Fibroblast of pulmonary artery (primary cell): ENCODE results near the gene UBE2J2.

Source experiments
- DNase-seq: peaks from one replicate; pipeline ENCODE4 v3.0.0-alpha.2; 2010; ENCODE audit warnings: low read depth
- H3K4me3 ChIP-seq: replicated peaks from 2 replicates; pipeline ENCODE4 v1.5.1; 2011; ENCODE audit warnings: low read depth, mild to moderate bottlenecking, control low read depth, low read length, moderate library complexity
- CTCF ChIP-seq: IDR thresholded peaks from 2 replicates; pipeline ENCODE4 v1.5.1; 2011; ENCODE audit warnings: mild to moderate bottlenecking, control low read depth, low read length, inconsistent platforms; ENCODE audit errors: missing control alignments

Gene UBE2J2

GRCh38 chr1:1313500-1314236 is 40.0 kb upstream of the UBE2J2 start:
- H3K4me3 ChIP-seq = no peak overlapping the region
- no peak for DNase-seq
- TF ChIP-seq CTCF = no peak

DNA sequence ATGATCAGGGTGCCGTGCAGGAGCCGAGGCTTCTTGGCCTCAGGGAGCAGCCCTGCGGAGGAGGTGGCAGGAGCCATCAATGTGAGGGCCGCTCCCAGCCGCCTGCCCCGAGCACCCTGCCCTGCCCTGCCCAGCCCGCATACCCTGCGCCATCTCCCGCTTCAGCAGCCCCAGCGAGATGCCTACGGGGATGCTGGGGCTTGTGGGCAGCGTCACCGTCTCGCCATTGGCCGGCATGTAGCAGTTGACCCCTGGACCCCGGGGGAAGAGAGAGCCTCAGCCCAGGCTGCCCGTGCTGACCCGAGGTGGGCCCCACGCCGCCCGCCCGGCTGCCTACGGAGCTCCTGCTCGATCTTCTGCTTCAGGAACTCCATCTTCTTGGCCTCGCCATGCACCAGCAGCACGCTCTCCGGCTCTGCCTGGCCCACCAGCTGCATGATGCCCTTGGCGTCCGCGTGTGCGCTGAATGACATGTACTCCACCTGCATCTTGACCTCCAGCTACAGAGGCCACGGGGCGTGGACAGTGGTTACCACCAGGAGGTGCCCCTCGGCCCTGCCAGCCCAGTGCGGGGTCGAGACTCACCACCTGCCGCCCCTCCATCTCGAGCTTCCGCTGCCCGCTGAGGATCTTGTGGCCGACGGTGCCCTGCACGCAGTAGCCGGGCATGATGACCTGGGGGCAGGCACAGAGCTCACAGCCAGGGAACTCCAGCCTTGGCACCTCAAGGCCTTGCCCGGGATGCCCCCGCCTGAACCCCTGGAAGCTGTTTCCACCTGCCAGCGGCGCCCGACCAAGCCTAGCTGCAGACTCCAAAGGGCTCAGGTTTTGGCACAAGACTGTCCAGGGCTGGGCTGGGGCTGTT is 39.0 kb upstream of the UBE2J2 start:
- no peak overlapping the region for H3K4me3 ChIP-seq
- no peak for DNase-seq

GRCh38 chr1:1311107-1312104 is 37.8 kb upstream of the UBE2J2 start:
- H3K4me3 ChIP-seq = no peak overlapping the region
- DNase-seq = no peak
- TF ChIP-seq CTCF = no peak

More for the DNA sequence above, 39.0 kb upstream of the UBE2J2 start:
- no peak for TF ChIP-seq CTCF

- H3K4me3 ChIP-seq = no peak overlapping the region
- TF ChIP-seq CTCF = no peak
- DNase-seq = no peak
Observed at GRCh38 chr1:1310476-1311053, 36.9 kb upstream of the UBE2J2 start.

DNA sequence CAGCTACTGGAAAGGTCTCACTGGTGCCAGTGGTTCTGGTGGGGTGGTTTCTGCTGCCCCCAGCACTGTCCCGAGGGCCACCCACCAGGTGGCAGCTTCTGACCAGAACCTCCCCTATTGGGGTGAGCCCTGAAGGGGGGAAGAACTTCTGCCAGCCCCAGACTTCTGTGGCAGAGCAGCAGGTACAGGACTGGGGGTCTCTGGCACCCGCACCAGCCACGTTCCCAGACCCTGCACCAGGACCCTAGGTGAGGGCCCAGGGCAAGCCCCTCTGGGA is 36.4 kb upstream of the UBE2J2 start:
- no peak for TF ChIP-seq CTCF
- H3K4me3 ChIP-seq = no peak overlapping the region
- DNase-seq = no peak
